Mucosa of descending colon (tissue), 3 donors: ENCODE measurements around the gene POLR1D. TPM values are rescaled to one million over a fixed set of nuclear protein-coding genes. Genes with fewer than 3 reads are reported as not detected.

Experiments used
- ATAC-seq: fragments of 200-7000 bp; cut with Tn5 transposase; one replicate; pipeline ENCODE4 v1.9.1; 2020; ENCODE audit warnings: mild to moderate bottlenecking, moderate library complexity
- DNase-seq, 3 donors: peaks; one replicate each; pipeline ENCODE4 v3.0.0-alpha.2; 2020
- H3K36me3 ChIP-seq: fragments of 200-600 bp; one replicate; pipeline ENCODE4 v1.8.0; 2021; ENCODE audit warnings: low read depth, mild to moderate bottlenecking
- H3K4me1 ChIP-seq: fragments of 200-600 bp; one replicate; pipeline ENCODE4 v1.8.0; 2021; ENCODE audit warnings: low read depth, mild to moderate bottlenecking
- H3K4me3 ChIP-seq: fragments of 200-600 bp; one replicate; pipeline ENCODE4 v1.8.0; 2021; ENCODE audit warnings: mild to moderate bottlenecking
- H3K9me3 ChIP-seq: fragments of 200-600 bp; one replicate; pipeline ENCODE4 v1.8.0; 2021; ENCODE audit warnings: mild to moderate bottlenecking
- CTCF ChIP-seq: fragments of 200-600 bp; IDR thresholded peaks from one replicate; pipeline ENCODE4 v1.8.0; 2022; ENCODE audit warnings: antibody characterized with exemption, mild to moderate bottlenecking
- intact Hi-C, 2 donors: fragments of 100-400 bp; cut with DNase I in 1 of 2; cut with micrococcal nuclease in 1 of 2; formaldehyde crosslinking; loops; one replicate each; pipeline versions ENCODE4 v1.11.0 to v1.11.1; 2022; cut with DNase I, micrococcal nuclease
- total RNA-seq, 3 donors: library from RNA; stranded (reverse); fragmentation: NEBNext Ultra II Directional in 2 of 3; extraction: Animal tissue kit (Norgen Biotek cat#: 25700) in 2 of 3; gene quantifications; one replicate each; pipeline versions ENCODE4 v1.2.1 to v1.2.4, GENCODE V29; 2021 to 2023
- donor health status: DM: no; HTN: no; CAD: no; lungs with moderate emphysema.
- donor health status: DM: no; HTN: no; CAD: no.
- donor health status: DM: no; HTN: yes; CAD: no.

Gene POLR1D
- total RNA-seq, 3 donors from 2014 or later = 88.7 to 169 (median 91.0) TPM

GRCh38 chr13:27617881-27618321 lies 3.8 kb upstream of the POLR1D start:
- TF ChIP-seq CTCF = no peak
- Histone ChIP-seq H3K4me3 (no peak overlapping the region), H3K9me3 (no peaks in the 10 kb centered on the region), H3K36me3 (no peaks in the 10 kb centered on the region), H3K4me1 (peaks cover 18% of the 10 kb centered on the region)
- no peak for DNase-seq
- no peak for ATAC-seq
- intact Hi-C loops = no loop called here

GRCh38 chr13:27619093-27619727 lies 2.5 kb upstream of the POLR1D start:
- no peak for ATAC-seq

GRCh38 chr13:27619728-27620376 lies 1.8 kb upstream of the POLR1D start:
- Histone ChIP-seq H3K4me1 (peaks cover 18% of the 10 kb centered on the region), H3K9me3 (no peaks in the 10 kb centered on the region), H3K36me3 (no peaks in the 10 kb centered on the region), H3K4me3 (peak overlapping the region; percentile 54)
- no peak for TF ChIP-seq CTCF
- ATAC-seq = peak; percentile 49
- intact Hi-C loops = no loop called here
- DNase-seq = peak in 2 of 3 donors; percentile 48 to 71

More at GRCh38 chr13:27619093-27619727, 2.5 kb upstream of the POLR1D start:
- no peak for DNase-seq
- H3K4me1 ChIP-seq = peaks cover 18% of the 10 kb centered on the region
- H3K9me3 ChIP-seq = no peaks in the 10 kb centered on the region
- intact Hi-C loops = no loop called here
- no peak for TF ChIP-seq CTCF
- no peaks in the 10 kb centered on the region for H3K36me3 ChIP-seq
- H3K4me3 ChIP-seq = no peak overlapping the region

GRCh38 chr13:27620377-27621115 lies 1.1 kb upstream of the POLR1D start, which contains the start of gene LNX2:
Gene LNX2, minus strand, starts transcription at chr13:27620529. Its CDS starts 38,826 bp downstream, at chr13:27581703.
- TF ChIP-seq CTCF = no peak
- peaks cover 23% of the 10 kb centered on the region for H3K4me1 ChIP-seq
- no peaks in the 10 kb centered on the region for H3K36me3 ChIP-seq
- ATAC-seq = peak; percentile 89
- no peaks in the 10 kb centered on the region for H3K9me3 ChIP-seq
- DNase-seq = peak; percentile 98 to 99 (median 99)
- intact Hi-C loops = no loop called here
- peak within 1 kb of the TSS; percentile 54 for H3K4me3 ChIP-seq

GRCh38 chr13:27621116-27621365 lies 651 bp upstream of the POLR1D start:
- H3K36me3 ChIP-seq = no peaks in the 10 kb centered on the region
- peak overlapping the region; percentile 54 for H3K4me3 ChIP-seq
- peak; percentile 51 for ATAC-seq
- no peak for TF ChIP-seq CTCF
- DNase-seq = peak in 1 of 3 donors; percentile 66
- intact Hi-C loops = no loop called here
- peaks cover 24% of the 10 kb centered on the region for H3K4me1 ChIP-seq
- H3K9me3 ChIP-seq = no peaks in the 10 kb centered on the region
